H1 (cell line): ENCODE data around the gene NFIC.

ENCODE experiments used
- CHD2 ChIP-seq: IDR thresholded peaks from 2 replicates; pipeline ENCODE4 v1.6.1; 2012; ENCODE audit warnings: low read length, improper control_type of control experiment
- HDAC6 ChIP-seq: IDR thresholded peaks from one replicate; pipeline ENCODE4 v1.7.1; 2012; ENCODE audit warnings: low read depth, mild to moderate bottlenecking, inconsistent platforms, low read length, moderate library complexity
- KDM1A ChIP-seq: fragments of 200-600, 300-600 bp; sonication (generic); IDR thresholded peaks from 2 replicates; pipeline ENCODE4 v1.7.1; 2016; ENCODE audit warnings: mild to moderate bottlenecking, low read length, borderline replicate concordance
- NRF1 ChIP-seq: IDR thresholded peaks from 2 replicates; pipeline ENCODE4 v1.6.1; 2011; ENCODE audit warnings: mild to moderate bottlenecking, low read depth, low read length, improper control_type of control experiment
- POLR2A ChIP-seq, 2 experiments: IDR thresholded peaks; 1 replicate in 1 of 2; 2 replicates in 1 of 2; pipeline ENCODE4 v1.6.1; 2011; ENCODE audit warnings: low read depth in 2 of 2, low read length in 2 of 2, mild to moderate bottlenecking in 2 of 2; ENCODE audit errors: control extremely low read depth in 1 of 2
- RAD21 ChIP-seq, 2 experiments: IDR thresholded peaks in 1 of 2; conservative IDR thresholded peaks in 1 of 2; 2 replicates each; pipeline ENCODE4 v1.6.1; 2011; ENCODE audit warnings: low read depth in 2 of 2, low read length in 2 of 2, improper control_type of control experiment in 1 of 2, inconsistent platforms in 1 of 2, mild to moderate bottlenecking in 1 of 2, moderate library complexity in 1 of 2
- RFX5 ChIP-seq: IDR thresholded peaks from 2 replicates; pipeline ENCODE4 v1.6.1; 2011; ENCODE audit warnings: low read depth, low read length, improper control_type of control experiment, borderline replicate concordance
- SIN3A ChIP-seq, 2 experiments: IDR thresholded peaks in 1 of 2; conservative IDR thresholded peaks in 1 of 2; 2 replicates each; pipeline ENCODE4 v1.6.1; 2011 to 2012; ENCODE audit warnings: low read length in 2 of 2, improper control_type of control experiment in 1 of 2, low read depth in 1 of 2, mild to moderate bottlenecking in 1 of 2
- TAF1 ChIP-seq: IDR thresholded peaks from 2 replicates; pipeline ENCODE4 v1.6.1; 2011; ENCODE audit warnings: mild to moderate bottlenecking, low read depth, low read length
- YY1 ChIP-seq: IDR thresholded peaks from 2 replicates; pipeline ENCODE4 v1.6.1; 2011; ENCODE audit warnings: low read depth, mild to moderate bottlenecking, low read length
- ZNF274 ChIP-seq: IDR thresholded peaks from 2 replicates; pipeline ENCODE4 v1.7.0; 2012; ENCODE audit warnings: low read length, borderline replicate concordance; ENCODE audit errors: extremely low read depth
- TF ChIP-seq, protein P1 (sequence below), 3 experiments: IDR thresholded peaks; 1 replicate in 2 of 3; 2 replicates in 1 of 3; pipeline versions ENCODE4 v1.5.1 to v1.6.1; 2011; ENCODE audit warnings: low read length in 3 of 3, mild to moderate bottlenecking in 3 of 3, inconsistent platforms in 2 of 3, low read depth in 1 of 3, moderate library complexity in 1 of 3; ENCODE audit not compliant: insufficient read depth in 1 of 3; ENCODE audit errors: control extremely low read depth in 1 of 3

DNA sequence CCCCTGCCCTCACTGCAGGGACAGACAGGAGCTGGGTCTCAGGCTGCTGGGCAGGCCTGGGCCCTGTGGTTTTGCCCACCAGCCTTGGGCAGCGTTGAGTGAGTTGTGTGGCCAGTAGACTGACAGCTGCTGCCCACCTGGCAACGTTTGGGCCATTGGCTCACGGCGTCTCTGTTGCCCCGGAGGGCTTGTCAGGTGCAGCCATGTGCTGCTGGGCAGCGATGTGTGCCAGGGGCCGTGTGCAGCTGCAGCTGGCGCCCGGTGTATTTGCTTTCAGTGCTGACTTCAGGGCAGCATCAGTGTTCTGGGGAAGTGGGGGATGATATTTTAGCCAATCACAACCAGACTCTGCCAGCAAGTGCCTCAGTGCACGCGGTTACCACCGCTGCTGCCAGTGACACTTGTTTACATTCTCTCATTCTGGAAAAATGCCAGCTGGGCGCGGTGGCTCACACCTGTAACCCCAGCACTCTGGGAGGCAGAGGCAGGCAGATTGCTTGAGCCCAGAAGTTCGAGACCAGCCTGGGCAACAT is 150.4 kb downstream of the NFIC start:
- TF ChIP-seq KDM1A (no peak), TAF1 (no peak), RAD21 (IDR thresholded peaks at IDR 0.05 in 1 of 2, conservative IDR thresholded peaks at IDR 0.05 in 1 of 2; ENCODE audit: low read depth in 2 of 2, low read length in 2 of 2) (no peak), NRF1 (no peak), YY1 (no peak), SIN3A (conservative IDR thresholded peaks at IDR 0.05 in 1 of 2, IDR thresholded peaks at IDR 0.05 in 1 of 2; ENCODE audit: low read depth in 1 of 2, low read length in 2 of 2) (no peak), POLR2A (IDR thresholded peaks at IDR 0.05; ENCODE audit: control extremely low read depth in 1 of 2, low read depth in 2 of 2, low read length in 2 of 2) (no peak), ZNF274 (no peak), HDAC6 (no peak), RFX5 (no peak), CHD2 (no peak)
- TF ChIP-seq, protein P1, sequence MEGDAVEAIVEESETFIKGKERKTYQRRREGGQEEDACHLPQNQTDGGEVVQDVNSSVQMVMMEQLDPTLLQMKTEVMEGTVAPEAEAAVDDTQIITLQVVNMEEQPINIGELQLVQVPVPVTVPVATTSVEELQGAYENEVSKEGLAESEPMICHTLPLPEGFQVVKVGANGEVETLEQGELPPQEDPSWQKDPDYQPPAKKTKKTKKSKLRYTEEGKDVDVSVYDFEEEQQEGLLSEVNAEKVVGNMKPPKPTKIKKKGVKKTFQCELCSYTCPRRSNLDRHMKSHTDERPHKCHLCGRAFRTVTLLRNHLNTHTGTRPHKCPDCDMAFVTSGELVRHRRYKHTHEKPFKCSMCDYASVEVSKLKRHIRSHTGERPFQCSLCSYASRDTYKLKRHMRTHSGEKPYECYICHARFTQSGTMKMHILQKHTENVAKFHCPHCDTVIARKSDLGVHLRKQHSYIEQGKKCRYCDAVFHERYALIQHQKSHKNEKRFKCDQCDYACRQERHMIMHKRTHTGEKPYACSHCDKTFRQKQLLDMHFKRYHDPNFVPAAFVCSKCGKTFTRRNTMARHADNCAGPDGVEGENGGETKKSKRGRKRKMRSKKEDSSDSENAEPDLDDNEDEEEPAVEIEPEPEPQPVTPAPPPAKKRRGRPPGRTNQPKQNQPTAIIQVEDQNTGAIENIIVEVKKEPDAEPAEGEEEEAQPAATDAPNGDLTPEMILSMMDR (IDR thresholded peaks at IDR 0.05; ENCODE audit: control extremely low read depth in 1 of 3, insufficient read depth in 1 of 3, low read depth in 1 of 3, low read length in 3 of 3): no peak
